Skeletal muscle satellite cell (primary cell): Measurements from ENCODE around the gene LCAT.

Experiments
- H3K27me3 ChIP-seq: 2 replicates; pipeline ENCODE4 v1.7.0; 2013; ENCODE audit warnings: low read length; ENCODE audit not compliant: control insufficient read depth, insufficient read depth
- H3K36me3 ChIP-seq: 2 replicates; pipeline ENCODE4 v1.7.0; 2013; ENCODE audit warnings: mild to moderate bottlenecking, control low read depth, low read length; ENCODE audit not compliant: insufficient read depth
- H3K4me1 ChIP-seq: 2 replicates; pipeline ENCODE4 v1.7.0; 2013; ENCODE audit warnings: low read length; ENCODE audit not compliant: control insufficient read depth, insufficient read depth
- H3K4me2 ChIP-seq: 2 replicates; pipeline ENCODE4 v1.7.0; 2013; ENCODE audit warnings: mild to moderate bottlenecking, low read length
- H3K4me3 ChIP-seq: 2 replicates; pipeline ENCODE4 v1.7.0; 2013; ENCODE audit warnings: low read length
- H3K9ac ChIP-seq: 2 replicates; pipeline ENCODE4 v1.7.0; 2013; ENCODE audit warnings: mild to moderate bottlenecking, low read depth, low read length, moderate library complexity
- H3K9me3 ChIP-seq: replicated peaks from 2 replicates; pipeline ENCODE4 v1.7.0; 2013; ENCODE audit warnings: mild to moderate bottlenecking, control low read depth, low read length

The LCAT gene

DNA sequence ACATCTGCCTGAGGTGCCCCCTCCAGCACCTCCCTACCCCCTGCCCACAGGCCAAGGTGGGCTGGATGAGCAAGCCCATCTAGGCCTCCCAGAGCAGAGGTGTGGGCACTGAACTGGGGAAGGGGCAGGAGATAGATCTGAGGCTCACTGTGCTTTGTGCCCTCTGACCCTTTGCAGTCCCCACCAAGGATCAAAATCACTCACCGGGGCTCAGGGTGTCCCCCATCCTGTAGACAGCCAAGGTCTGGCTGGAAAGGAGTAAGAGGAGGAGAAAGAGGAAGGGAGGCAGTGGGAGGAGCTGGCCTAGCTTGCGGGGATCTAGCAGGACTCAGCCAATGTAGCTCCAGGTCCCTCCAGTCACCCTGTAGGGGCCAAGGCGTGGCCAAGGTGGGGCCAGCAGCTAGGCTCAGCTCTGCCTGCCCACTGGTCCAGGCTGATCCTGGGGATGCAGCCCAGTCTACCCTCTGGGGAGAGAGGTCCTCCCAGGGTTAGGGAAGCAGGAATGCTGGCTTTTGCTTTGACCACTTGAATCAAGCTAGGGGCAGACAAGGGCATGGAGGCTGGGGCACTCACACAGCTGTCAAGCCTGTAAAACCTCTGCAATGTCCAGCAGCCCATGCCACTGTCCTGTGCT is 22.7 kb upstream of the LCAT start:
- Histone ChIP-seq H3K4me3 (peak overlapping the region; percentile 96), H3K9me3 (no peaks in the 10 kb centered on the region), H3K9ac (peak overlapping the region; percentile 98), H3K36me3 (peaks cover 36% of the 10 kb centered on the region), H3K4me2 (peak overlapping the region; percentile 82), H3K27me3 (no peaks in the 10 kb centered on the region), H3K4me1 (peaks cover 26% of the 10 kb centered on the region)

DNA sequence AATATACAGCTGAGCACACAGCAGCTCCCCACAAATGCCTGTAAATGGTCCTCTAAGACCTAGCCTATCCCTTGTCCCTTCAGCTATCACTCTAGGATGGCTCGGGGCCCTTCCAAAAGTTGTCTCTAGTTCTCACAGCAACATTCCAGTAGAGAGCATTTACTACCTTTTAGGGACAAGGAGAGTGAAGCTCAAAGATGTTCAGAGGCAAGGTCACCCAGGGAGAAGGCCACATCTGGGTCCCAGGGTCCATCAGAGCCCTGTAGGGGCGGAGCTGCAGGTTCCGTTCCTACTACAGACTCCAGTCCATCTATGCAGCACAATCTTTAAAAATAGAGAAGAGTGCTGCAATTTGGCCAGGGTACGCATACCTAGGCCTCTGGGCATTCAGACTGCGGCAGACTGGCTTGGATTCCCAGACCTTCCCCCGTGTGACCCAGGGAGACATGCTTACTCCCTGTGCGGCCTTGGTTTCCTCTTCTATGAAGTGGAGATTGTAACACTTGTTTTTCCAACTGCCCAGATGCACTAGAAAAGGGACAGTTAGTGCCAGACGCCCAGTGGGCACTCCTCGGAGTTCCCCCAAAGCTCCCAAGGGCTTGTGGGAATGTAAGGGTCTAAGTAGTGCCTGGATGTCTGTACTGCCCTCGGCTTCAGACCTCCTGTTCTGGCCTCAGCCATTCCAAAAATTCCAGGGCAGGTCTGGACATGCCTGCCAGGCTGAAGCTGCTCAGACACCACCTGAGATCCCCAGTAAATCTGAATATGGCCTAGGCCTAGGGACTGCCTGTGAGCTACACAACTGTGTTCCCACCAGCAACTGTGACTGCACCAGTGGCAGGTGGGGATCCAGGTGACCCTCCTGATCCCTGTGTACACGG is 22.0 kb upstream of the LCAT start:
- peak overlapping the region; percentile 96 for H3K4me3 ChIP-seq
- peak overlapping the region; percentile 82 for H3K4me2 ChIP-seq
- H3K4me1 ChIP-seq = peaks cover 30% of the 10 kb centered on the region
- peaks cover 43% of the 10 kb centered on the region for H3K36me3 ChIP-seq
- H3K27me3 ChIP-seq = no peaks in the 10 kb centered on the region
- no peaks in the 10 kb centered on the region for H3K9me3 ChIP-seq
- H3K9ac ChIP-seq = peak overlapping the region; percentile 98

DNA sequence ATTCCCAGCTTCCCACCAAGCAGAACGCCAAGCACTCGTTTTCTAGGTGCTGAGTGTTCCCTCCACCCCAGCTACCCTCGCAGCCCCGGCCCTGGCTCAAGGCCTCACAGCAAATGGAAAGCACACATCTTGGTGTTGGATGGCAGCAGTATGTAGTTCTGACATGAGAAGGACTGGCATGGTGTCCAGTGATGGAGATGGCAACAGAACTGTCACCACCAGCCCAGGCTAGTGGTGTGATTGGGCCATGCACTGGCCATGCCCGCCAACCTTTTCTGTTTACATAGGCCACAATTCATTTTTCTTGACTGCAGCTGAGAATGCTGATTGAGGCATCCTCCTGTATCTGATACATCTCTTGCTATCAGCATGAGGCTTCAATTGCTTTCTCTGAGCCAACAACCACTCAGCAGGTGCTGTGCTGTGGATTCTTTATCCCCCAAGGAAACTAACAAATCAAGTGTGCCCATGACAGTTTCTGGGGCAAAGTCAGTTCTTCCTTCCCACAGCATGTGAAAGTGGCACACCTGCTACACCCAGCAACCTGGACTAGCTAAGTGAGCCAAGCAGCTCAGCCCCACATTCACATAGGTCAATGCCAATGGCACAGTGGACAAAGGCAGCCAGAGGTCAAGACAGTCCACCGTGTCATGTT is 20.7 kb upstream of the LCAT start:
- H3K9ac ChIP-seq = no peak overlapping the region
- H3K27me3 ChIP-seq = no peaks in the 10 kb centered on the region
- H3K4me2 ChIP-seq = peak overlapping the region; percentile 11
- H3K4me3 ChIP-seq = no peak overlapping the region
- no peaks in the 10 kb centered on the region for H3K9me3 ChIP-seq
- peaks cover 43% of the 10 kb centered on the region for H3K4me1 ChIP-seq
- H3K36me3 ChIP-seq = peaks cover 56% of the 10 kb centered on the region

DNA sequence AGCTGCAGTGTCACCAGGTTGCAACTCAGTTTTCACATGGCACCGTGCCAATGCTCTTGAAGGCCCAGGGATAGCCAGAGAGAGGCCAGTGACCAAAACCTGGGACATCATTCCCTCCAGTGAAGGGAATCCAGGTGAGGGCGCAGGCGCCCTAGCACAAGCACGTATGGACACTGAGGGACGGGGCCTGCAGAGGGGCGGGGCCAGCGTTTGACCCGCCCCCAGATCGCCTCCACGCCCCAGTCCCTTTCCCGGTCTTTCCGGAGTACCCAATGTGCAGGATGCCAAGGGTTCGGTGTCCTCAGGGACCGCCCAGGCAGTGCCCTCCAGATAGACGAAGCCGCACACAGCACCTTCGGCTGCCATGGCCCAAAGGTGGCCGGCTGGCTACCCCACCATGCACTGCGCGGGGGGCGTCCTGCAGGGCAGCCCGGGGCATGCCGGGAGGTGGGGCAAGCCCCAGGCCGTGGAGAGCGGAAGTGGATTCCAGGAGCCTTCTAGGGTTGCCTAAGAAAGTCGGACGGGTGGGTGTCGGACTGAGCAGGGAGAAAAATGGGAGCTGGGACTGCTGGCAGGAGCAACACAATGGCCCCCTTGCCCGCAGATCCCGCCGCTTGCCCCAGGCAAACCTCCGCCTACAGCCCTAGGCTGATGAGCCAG is 19.9 kb upstream of the LCAT start:
- no peak overlapping the region for H3K4me2 ChIP-seq
- no peak overlapping the region for H3K9ac ChIP-seq
- H3K36me3 ChIP-seq = peaks cover 63% of the 10 kb centered on the region
- H3K4me3 ChIP-seq = no peak overlapping the region
- no peaks in the 10 kb centered on the region for H3K27me3 ChIP-seq
- peaks cover 46% of the 10 kb centered on the region for H3K4me1 ChIP-seq
- H3K9me3 ChIP-seq = no peaks in the 10 kb centered on the region

DNA sequence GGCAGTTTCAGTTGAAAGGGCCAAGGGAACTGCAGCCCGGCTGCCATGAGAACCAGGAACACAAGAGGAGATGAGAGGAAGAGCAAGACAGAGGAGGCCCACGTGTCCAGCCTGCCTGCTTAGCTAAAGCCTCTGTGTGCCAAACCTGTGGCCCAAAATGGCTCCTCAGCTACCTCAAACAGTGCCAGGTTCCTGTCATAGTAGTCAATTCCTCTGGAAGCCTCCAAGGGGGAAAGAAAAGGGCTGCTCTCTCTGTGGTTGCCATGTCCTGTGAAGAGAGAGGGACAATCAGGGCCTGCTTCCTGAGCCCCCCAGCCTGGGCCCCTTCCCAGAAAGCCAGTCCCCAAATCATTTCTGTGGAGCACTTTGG is 19.4 kb upstream of the LCAT start:
- no peak overlapping the region for H3K4me3 ChIP-seq
- H3K36me3 ChIP-seq = peaks cover 68% of the 10 kb centered on the region
- H3K27me3 ChIP-seq = no peaks in the 10 kb centered on the region
- H3K4me2 ChIP-seq = no peak overlapping the region
- no peaks in the 10 kb centered on the region for H3K9me3 ChIP-seq
- H3K9ac ChIP-seq = no peak overlapping the region
- H3K4me1 ChIP-seq = peaks cover 45% of the 10 kb centered on the region

DNA sequence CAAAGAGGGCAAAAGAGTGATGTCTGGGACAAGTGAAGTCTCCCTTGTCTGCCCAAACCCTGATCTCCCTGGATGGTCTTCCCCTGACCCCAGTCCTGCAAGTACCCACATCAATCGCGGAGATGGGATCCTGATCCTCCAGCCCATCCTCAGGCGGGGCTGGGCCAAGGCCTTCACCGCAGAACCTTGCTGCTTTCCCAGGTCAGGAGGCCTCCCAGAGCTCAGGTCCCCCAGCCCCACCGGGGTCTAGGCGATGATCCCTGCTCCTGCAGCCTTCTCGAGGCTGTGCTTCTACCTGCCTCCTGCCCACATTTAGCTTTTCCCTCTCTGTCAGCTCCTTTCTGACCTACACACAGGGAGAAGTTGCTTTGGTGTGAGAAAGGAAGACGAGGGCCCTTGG is 18.2 kb upstream of the LCAT start:
- Histone ChIP-seq H3K4me1 (peaks cover 45% of the 10 kb centered on the region), H3K9ac (no peak overlapping the region), H3K27me3 (no peaks in the 10 kb centered on the region), H3K36me3 (peaks cover 78% of the 10 kb centered on the region), H3K4me3 (no peak overlapping the region), H3K9me3 (no peaks in the 10 kb centered on the region), H3K4me2 (no peak overlapping the region)

DNA sequence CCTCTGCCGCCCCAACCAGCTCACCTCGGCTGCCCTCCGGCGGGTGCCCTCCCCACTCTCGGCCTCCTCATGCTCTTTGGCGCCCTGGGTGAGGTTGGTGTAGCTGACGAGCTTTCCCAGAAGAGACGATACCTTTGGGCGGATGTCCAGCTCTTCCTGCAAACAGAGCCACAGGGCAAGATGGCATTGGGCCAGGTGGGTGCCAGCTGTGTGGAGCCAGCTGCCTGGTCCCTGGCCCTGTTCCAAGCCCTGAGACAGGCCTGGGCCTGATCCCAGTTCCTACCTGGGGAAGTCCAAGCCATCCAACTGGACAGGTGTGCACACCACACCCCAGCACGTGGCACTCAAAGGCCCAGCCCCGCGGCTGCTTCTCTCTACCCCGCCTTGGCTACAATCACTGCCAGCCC is 17.6 kb upstream of the LCAT start:
- Histone ChIP-seq H3K9ac (no peak overlapping the region), H3K36me3 (peaks cover 78% of the 10 kb centered on the region), H3K9me3 (no peaks in the 10 kb centered on the region), H3K4me2 (no peak overlapping the region), H3K4me3 (no peak overlapping the region), H3K4me1 (peaks cover 39% of the 10 kb centered on the region), H3K27me3 (no peaks in the 10 kb centered on the region)

DNA sequence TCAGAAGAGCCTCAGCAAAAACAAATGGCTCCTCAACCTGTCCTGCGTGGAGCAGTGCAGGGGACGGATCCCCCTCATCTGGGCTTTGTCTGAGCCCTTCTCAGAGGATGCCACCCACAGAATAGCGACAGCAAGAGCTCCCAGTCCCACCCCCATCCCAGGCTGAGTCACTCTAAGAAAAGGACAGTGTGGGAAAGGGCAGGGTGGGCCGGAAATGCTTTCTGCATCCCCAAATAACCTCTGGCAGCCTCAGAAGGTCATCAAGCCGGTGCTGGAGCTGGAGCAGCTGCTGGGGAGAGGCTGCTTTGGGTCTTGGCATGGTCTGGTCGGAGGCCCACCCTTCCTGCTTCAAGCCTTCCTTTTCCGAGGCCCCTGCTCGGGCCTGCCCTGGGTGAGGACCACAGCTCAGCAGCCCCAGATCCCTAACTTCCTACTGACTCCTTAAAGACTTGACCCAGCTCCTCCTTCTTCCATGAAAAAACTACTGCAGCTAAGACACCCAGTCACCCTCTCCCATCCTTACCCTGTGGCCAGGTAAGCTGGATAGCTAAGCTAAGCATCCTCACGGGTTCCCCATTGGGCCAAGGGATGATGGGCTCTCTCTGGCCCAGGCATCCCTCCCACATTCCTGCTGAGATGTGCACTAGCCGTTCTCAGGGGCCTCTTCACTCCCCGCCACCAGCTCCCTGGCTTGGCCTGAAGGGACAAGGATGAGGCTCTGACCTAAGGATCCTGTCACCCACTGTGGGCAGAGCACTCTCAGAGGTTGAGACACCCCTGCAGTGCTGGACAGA is 15.8 kb upstream of the LCAT start:
- Histone ChIP-seq H3K9me3 (no peaks in the 10 kb centered on the region), H3K36me3 (peaks cover 72% of the 10 kb centered on the region), H3K9ac (peak overlapping the region; percentile 44), H3K27me3 (no peaks in the 10 kb centered on the region), H3K4me3 (peak overlapping the region; percentile 8), H3K4me1 (peaks cover 28% of the 10 kb centered on the region), H3K4me2 (peak overlapping the region; percentile 68)

DNA sequence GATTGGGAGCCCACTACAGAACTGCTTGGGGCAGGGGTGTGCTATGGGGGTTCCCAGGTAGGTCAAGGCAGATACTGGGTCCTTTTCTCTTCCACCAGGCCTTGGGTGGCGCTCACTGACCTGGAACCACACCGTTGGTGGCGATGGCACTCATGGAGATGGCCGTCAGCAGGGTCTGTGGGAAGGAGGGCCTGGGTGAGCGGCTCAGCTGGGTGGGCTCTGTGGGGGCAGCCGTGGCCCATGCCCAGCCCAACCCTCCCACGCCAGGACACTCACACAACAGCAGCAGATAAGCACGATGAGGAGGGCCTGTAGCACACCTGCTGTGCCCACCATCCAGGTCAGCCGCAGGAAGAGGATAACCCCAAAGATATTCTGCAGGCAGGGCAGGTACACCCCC is 13.7 kb upstream of the LCAT start:
- Histone ChIP-seq H3K4me2 (no peak overlapping the region), H3K36me3 (peaks cover 79% of the 10 kb centered on the region), H3K27me3 (no peaks in the 10 kb centered on the region), H3K9me3 (no peaks in the 10 kb centered on the region), H3K9ac (no peak overlapping the region), H3K4me1 (peaks cover 34% of the 10 kb centered on the region), H3K4me3 (no peak overlapping the region)

DNA sequence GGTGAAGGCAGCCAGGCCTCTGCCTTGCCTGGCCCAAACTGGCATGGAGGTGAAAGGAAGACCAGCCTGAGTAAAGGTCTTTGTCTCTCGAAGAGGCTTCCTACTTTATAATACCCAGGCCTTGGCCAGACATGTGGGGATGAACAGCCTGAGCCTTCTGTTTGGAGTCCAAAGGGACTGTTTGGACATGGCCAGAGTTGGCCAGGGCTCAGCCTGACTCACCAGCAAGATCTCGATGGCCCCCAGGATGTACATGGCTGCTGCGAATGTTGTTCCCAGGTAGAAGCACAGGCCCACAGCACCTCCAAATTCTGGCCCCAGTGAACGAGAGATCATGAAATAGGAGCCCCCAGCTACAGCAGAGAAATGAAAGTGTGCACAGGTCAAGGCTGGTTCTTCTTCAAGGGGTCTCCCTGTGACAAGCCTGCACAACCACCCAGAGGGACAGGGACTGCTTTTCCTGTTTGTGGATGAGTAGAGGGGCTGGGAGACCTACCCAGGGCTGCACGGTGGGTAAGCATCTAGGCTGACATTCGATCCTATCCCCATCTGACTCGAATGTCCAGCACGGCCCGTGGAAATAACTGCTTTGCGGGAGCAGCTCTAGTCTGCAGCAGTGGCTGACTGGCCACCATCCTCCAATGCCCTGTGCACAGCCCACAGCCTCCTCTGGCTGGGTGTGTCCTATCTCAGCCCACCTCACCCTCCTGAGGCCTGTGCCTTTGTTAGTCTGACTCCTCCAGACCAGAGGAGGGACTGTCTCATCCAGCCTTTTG is 10.7 kb upstream of the LCAT start:
- Histone ChIP-seq H3K4me1 (peaks cover 16% of the 10 kb centered on the region), H3K4me3 (no peak overlapping the region), H3K4me2 (no peak overlapping the region), H3K27me3 (no peaks in the 10 kb centered on the region), H3K9ac (no peak overlapping the region), H3K36me3 (peaks cover 78% of the 10 kb centered on the region), H3K9me3 (no peaks in the 10 kb centered on the region)
